Ishikawa (cell line): ENCODE measurements around the gene HSF2.

Experiments used
- CEBPB ChIP-seq: IDR thresholded peaks from 2 replicates; pipeline ENCODE4 v1.6.1; 2012
- CREB1 ChIP-seq: IDR thresholded peaks from 2 replicates; pipeline ENCODE4 v1.6.1; 2012; ENCODE audit warnings: low read depth
- EGR1 ChIP-seq: IDR thresholded peaks from 2 replicates; pipeline ENCODE4 v1.6.1; 2012
- EP300 ChIP-seq: IDR thresholded peaks from 2 replicates; pipeline ENCODE4 v1.6.1; 2012; ENCODE audit warnings: borderline replicate concordance
- FOXM1 ChIP-seq: IDR thresholded peaks from 2 replicates; pipeline ENCODE4 v1.6.1; 2012; ENCODE audit warnings: low read depth, borderline replicate concordance
- MAX ChIP-seq: IDR thresholded peaks from 2 replicates; pipeline ENCODE4 v1.6.1; 2012
- NFIC ChIP-seq: IDR thresholded peaks from 2 replicates; pipeline ENCODE4 v1.6.1; 2012
- RAD21 ChIP-seq: IDR thresholded peaks from 2 replicates; pipeline ENCODE4 v1.6.1; 2012; ENCODE audit warnings: low read depth
- REST ChIP-seq: IDR thresholded peaks from 2 replicates; pipeline ENCODE4 v1.6.1; 2012; ENCODE audit warnings: low read depth, mild to moderate bottlenecking
- TAF1 ChIP-seq: IDR thresholded peaks from 2 replicates; pipeline ENCODE4 v1.6.1; 2012; ENCODE audit warnings: low read depth, mild to moderate bottlenecking
- TCF12 ChIP-seq: IDR thresholded peaks from 2 replicates; pipeline ENCODE4 v1.6.1; 2012; ENCODE audit warnings: low read depth
- TEAD4 ChIP-seq: IDR thresholded peaks from 2 replicates; pipeline ENCODE4 v1.6.1; 2012
- USF1 ChIP-seq: IDR thresholded peaks from 2 replicates; pipeline ENCODE4 v1.6.1; 2012
- YY1 ChIP-seq: IDR thresholded peaks from 2 replicates; pipeline ENCODE4 v1.6.1; 2012; ENCODE audit warnings: low read depth
- ZBTB7A ChIP-seq: IDR thresholded peaks from 2 replicates; pipeline ENCODE4 v1.6.1; 2012; ENCODE audit warnings: low read depth

HSF2 gene

GRCh38 chr6:122399055-122399347 is 451 bp upstream of the HSF2 start:
- no peak for TF ChIP-seq EGR1
- no peak for TF ChIP-seq ZBTB7A
- TF ChIP-seq EP300: no peak
- no peak for TF ChIP-seq YY1
- TF ChIP-seq TAF1: no peak
- TF ChIP-seq USF1: no peak
- no peak for TF ChIP-seq RAD21
- TF ChIP-seq FOXM1: no peak
- TF ChIP-seq REST: no peak
- TF ChIP-seq TCF12: no peak
- no peak for TF ChIP-seq NFIC
- TF ChIP-seq TEAD4: no peak
- no peak for TF ChIP-seq CREB1
- TF ChIP-seq CEBPB: no peak

- no peak for TF ChIP-seq RAD21
Observed at GRCh38 chr6:122400121-122400450, 634 bp downstream of the HSF2 start.

- TF ChIP-seq REST (no peak), TAF1 (no peak), CEBPB (no peak), TEAD4 (no peak), USF1 (no peak), EGR1 (no peak), NFIC (no peak), TCF12 (no peak), YY1 (no peak), ZBTB7A (no peak), RAD21 (no peak), CREB1 (no peak), MAX (no peak), EP300 (no peak), FOXM1 (no peak)
Observed at GRCh38 chr6:122400462-122401089, 1.1 kb downstream of the HSF2 start.

GRCh38 chr6:122401104-122401503 is 1.7 kb downstream of the HSF2 start:
- no peak for TF ChIP-seq FOXM1
- no peak for TF ChIP-seq RAD21
- no peak for TF ChIP-seq USF1
- TF ChIP-seq TEAD4: no peak
- TF ChIP-seq YY1: no peak
- no peak for TF ChIP-seq EGR1
- TF ChIP-seq TCF12: no peak
- no peak for TF ChIP-seq TAF1
- TF ChIP-seq CEBPB: no peak
- TF ChIP-seq EP300: no peak
- no peak for TF ChIP-seq REST
- no peak for TF ChIP-seq MAX
- no peak for TF ChIP-seq CREB1
- no peak for TF ChIP-seq ZBTB7A
- TF ChIP-seq NFIC: no peak

- no peak for TF ChIP-seq RAD21
- TF ChIP-seq USF1: no peak
- no peak for TF ChIP-seq CEBPB
- no peak for TF ChIP-seq ZBTB7A
- TF ChIP-seq CREB1: no peak
- no peak for TF ChIP-seq TCF12
- no peak for TF ChIP-seq EGR1
- TF ChIP-seq TEAD4: no peak
- TF ChIP-seq FOXM1: no peak
- TF ChIP-seq EP300: no peak
- no peak for TF ChIP-seq YY1
- no peak for TF ChIP-seq TAF1
- no peak for TF ChIP-seq NFIC
- TF ChIP-seq REST: no peak
Observed at GRCh38 chr6:122404444-122404843, 5.0 kb downstream of the HSF2 start.
